Lung (tissue), 16 donors: ENCODE results near the gene MYO18B. TPM values are rescaled to one million over a fixed set of nuclear protein-coding genes. Genes with fewer than 3 reads are reported as not detected.

Source experiments
- ATAC-seq: fragments of 200-7000 bp; cut with Tn5 transposase; one replicate; pipeline ENCODE4 v1.9.1; 2020; ENCODE audit warnings: moderate number of reproducible peaks; ENCODE audit not compliant: insufficient read depth, low FRiP score
- DNase-seq, 3 donors: peaks; one replicate each; pipeline ENCODE4 v3.0.0-alpha.2; 2013 to 2017
- H3K27ac ChIP-seq, 2 donors: one replicate each; pipeline ENCODE4 v1.5.1; 2013; ENCODE audit warnings: mild to moderate bottlenecking in 2 of 2, moderate library complexity in 2 of 2, control low read depth in 1 of 2, inconsistent platforms in 1 of 2, low read depth in 1 of 2, low read length in 1 of 2
- H3K27me3 ChIP-seq, 3 donors: one replicate each; pipeline ENCODE4 v1.5.1; 2013; ENCODE audit warnings: low read length in 2 of 3; ENCODE audit not compliant: control insufficient read depth in 3 of 3, insufficient read depth in 3 of 3
- H3K36me3 ChIP-seq, 4 donors: one replicate each; pipeline ENCODE4 v1.5.1; 2013; ENCODE audit warnings: low read length in 4 of 4, mild to moderate bottlenecking in 1 of 4, moderate library complexity in 1 of 4; ENCODE audit not compliant: control insufficient read depth in 4 of 4, insufficient read depth in 4 of 4
- H3K4me1 ChIP-seq, 5 donors: one replicate each; pipeline ENCODE4 v1.5.1; 2013; ENCODE audit warnings: low read length in 5 of 5, mild to moderate bottlenecking in 2 of 5, moderate library complexity in 1 of 5; ENCODE audit not compliant: control insufficient read depth in 5 of 5, insufficient read depth in 5 of 5
- H3K4me3 ChIP-seq: one replicate; pipeline ENCODE4 v1.5.1; 2013; ENCODE audit warnings: mild to moderate bottlenecking, control low read depth, moderate library complexity
- H3K9ac ChIP-seq, 2 donors: one replicate each; pipeline ENCODE4 v1.5.1; 2013; ENCODE audit warnings: low read length in 2 of 2, control low read depth in 1 of 2; ENCODE audit not compliant: insufficient read depth in 1 of 2
- H3K9me3 ChIP-seq, 4 donors: one replicate each; pipeline ENCODE4 v1.5.1; 2013; ENCODE audit warnings: low read length in 3 of 4, mild to moderate bottlenecking in 1 of 4, moderate library complexity in 1 of 4; ENCODE audit not compliant: control insufficient read depth in 4 of 4, insufficient read depth in 3 of 4
- CTCF ChIP-seq: IDR thresholded peaks from 2 replicates; pipeline ENCODE4 v1.5.1; 2012; ENCODE audit warnings: mild to moderate bottlenecking; ENCODE audit errors: control extremely low read depth, extremely low read depth
- WGBS, 2 donors: extraction: QIAGEN DNeasy Blood & Tissue Kit; methylation state at CpG; one replicate each; pipeline ENCODE4 v1.1.7; 2013; 5-methylcytosine and 5-hydroxymethylcytosine counted together
- long read RNA-seq, 5 donors: transcript quantifications; one replicate each; lab custom pipeline, GENCODE V29; 2026
- polyA plus RNA-seq, 2 donors: library from polyadenylated mRNA; stranded (reverse); fragments of 200-250 nt; gene quantifications; one replicate each; pipeline ENCODE4 v1.2.1, GENCODE V29; 2013
- total RNA-seq, 2 donors: library from RNA; depleted of rRNA in 1 of 2; stranded (reverse); fragments of >200 nt in 1 of 2; gene quantifications; one replicate each; pipeline ENCODE4 v1.2.1, GENCODE V29; 2014 to 2021
- donor health status: control.
- donor health status: control.
- donor health status: Bipolar disorder and iron deficiency.
- donor health status: healthy.
- donor health status: DM: yes; HTN: yes; CAD: no.

MYO18B gene
- total RNA-seq = under 1 TPM; 0.09 to 0.71 TPM
- under 1 TPM; 0.02 to 0.05 TPM for polyA plus RNA-seq
- long read RNA-seq, donor 1 = 0 reads
- long read RNA-seq, donor 2 = 0 reads
- long read RNA-seq, donor 3 = 0 reads
- long read RNA-seq, donor 4 = 0 reads
- long read RNA-seq, donor 5 = 0 reads

- TF ChIP-seq CTCF = no peak
- Histone ChIP-seq H3K27me3 (peaks cover 0 to 9% (median 0%) of the 10 kb centered on the region in 3 donors), H3K4me1 (no peaks in the 10 kb centered on the region), H3K27ac (peak within 1 kb of the TSS in 1 of 2 donors; percentile 95), H3K9me3 (peaks cover 0 to 6% (median 0%) of the 10 kb centered on the region in 4 donors), H3K36me3 (no peaks in the 10 kb centered on the region), H3K9ac (no peak within 1 kb of the TSS), H3K4me3 (no peak within 1 kb of the TSS)
- no peak for DNase-seq
- WGBS, 2 donors = 87 to 90% methylated on average over 36 of the region's 36 CpGs
- no peak for ATAC-seq
These were observed at the start of gene MYO18B for GRCh38 chr22:25741692-25742626. Gene MYO18B, plus strand, starts transcription at chr22:25742188. Its CDS starts 18,905 bp downstream, at chr22:25761093.

GRCh38 chr22:25692397-25693267 is 49.4 kb upstream of the MYO18B start:
- ATAC-seq (no peak), DNase-seq (peak; percentile 32 to 75 (median 72))
- H3K36me3 ChIP-seq = peaks cover 2 to 34% (median 8%) of the 10 kb centered on the region in 4 donors
- WGBS, 2 donors = 79 to 84% methylated on average over 15 of the region's 15 CpGs
- H3K27ac ChIP-seq = no peak overlapping the region
- no peaks in the 10 kb centered on the region for H3K9me3 ChIP-seq
- peaks cover 0 to 31% (median 24%) of the 10 kb centered on the region in 5 donors for H3K4me1 ChIP-seq
- no peak overlapping the region for H3K9ac ChIP-seq
- no peaks in the 10 kb centered on the region for H3K27me3 ChIP-seq
- H3K4me3 ChIP-seq = no peak overlapping the region
- TF ChIP-seq CTCF = no peak

- no peak overlapping the region for H3K9ac ChIP-seq
- H3K27ac ChIP-seq = no peak overlapping the region
- H3K9me3 ChIP-seq = no peaks in the 10 kb centered on the region
- H3K36me3 ChIP-seq = peaks cover 2 to 30% (median 8%) of the 10 kb centered on the region in 4 donors
- ATAC-seq (no peak), DNase-seq (no peak)
- H3K4me1 ChIP-seq = peaks cover 0 to 31% (median 26%) of the 10 kb centered on the region in 5 donors
- TF ChIP-seq CTCF = no peak
- 78 to 93% methylated on average over 4 of the region's 4 CpGs for WGBS, 2 donors
- no peak overlapping the region for H3K4me3 ChIP-seq
- no peaks in the 10 kb centered on the region for H3K27me3 ChIP-seq
These were observed 48.8 kb upstream of the MYO18B start for GRCh38 chr22:25693268-25693565.
